ENCODE results near the gene SKOR1.

SKOR1 gene

DNA sequence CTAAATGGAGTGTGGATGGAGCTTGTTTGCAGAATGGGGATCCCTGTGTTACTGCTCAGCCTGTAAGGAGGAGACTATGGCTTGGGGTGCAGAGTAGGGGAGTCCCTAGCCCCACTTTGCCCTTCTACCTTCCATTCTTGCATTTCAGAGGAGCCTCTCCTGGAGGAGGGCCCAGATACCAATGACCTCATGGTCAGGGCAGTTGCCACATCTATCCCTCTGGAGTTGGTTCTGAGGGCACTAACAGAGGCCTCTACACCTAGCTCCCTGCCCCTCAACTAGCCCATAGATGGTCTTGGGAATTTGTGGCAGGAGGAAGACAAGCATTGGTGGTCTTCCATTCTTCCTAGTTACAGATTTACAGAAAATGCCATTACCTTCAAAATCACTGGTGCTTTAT, 6.1 kb downstream of the SKOR1 start:
- H3K4me1 ChIP-seq (ENCODE audit: control insufficient read depth, insufficient read depth, low read length, poor library complexity, severe bottlenecking): peaks cover 77% of the 10 kb centered on the region
- no peak for DNase-seq
- H3K36me3 ChIP-seq (ENCODE audit: control insufficient read depth, insufficient read depth, low read length): no peaks in the 10 kb centered on the region
- no peak overlapping the region for H3K27ac ChIP-seq (ENCODE audit: insufficient read depth, low read length, poor library complexity, severe bottlenecking)
- no peak overlapping the region for H3K4me3 ChIP-seq (ENCODE audit: insufficient read depth, low read depth, low read length, poor library complexity, severe bottlenecking)
- H3K9me3 ChIP-seq (ENCODE audit: control insufficient read depth, low read length): no peaks in the 10 kb centered on the region
- peaks cover 89% of the 10 kb centered on the region for H3K27me3 ChIP-seq (replicated peaks; ENCODE audit: control insufficient read depth, insufficient read depth, low read length, poor library complexity, severe bottlenecking)

DNA sequence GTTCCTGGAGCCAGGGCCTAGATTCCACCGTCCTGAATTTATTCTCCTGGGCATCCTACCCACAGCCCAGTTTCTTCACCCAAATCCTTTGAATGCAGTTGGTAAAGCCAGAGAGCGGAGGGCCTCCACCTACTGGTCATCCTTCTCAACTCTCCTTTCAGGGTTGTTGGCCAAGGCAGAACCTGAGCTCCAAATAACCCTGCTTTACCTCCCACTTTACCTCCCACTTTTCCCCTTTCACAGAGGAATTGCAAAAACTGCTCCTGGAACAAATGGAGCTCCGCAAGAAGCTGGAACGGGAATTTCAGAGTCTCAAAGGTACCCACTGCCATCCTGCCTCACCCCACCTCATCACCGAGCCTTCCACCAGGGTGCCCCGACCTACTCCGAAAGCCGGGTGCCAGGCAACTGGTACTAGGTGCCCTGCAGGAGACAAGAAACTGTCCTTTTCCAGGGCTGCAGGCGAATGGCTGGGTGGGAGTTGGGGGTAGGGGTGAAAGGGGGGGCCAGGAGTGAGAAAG, 6.8 kb downstream of the SKOR1 start:
- H3K4me1 ChIP-seq (ENCODE audit: control insufficient read depth, insufficient read depth, low read length, poor library complexity, severe bottlenecking): peaks cover 70% of the 10 kb centered on the region

DNA sequence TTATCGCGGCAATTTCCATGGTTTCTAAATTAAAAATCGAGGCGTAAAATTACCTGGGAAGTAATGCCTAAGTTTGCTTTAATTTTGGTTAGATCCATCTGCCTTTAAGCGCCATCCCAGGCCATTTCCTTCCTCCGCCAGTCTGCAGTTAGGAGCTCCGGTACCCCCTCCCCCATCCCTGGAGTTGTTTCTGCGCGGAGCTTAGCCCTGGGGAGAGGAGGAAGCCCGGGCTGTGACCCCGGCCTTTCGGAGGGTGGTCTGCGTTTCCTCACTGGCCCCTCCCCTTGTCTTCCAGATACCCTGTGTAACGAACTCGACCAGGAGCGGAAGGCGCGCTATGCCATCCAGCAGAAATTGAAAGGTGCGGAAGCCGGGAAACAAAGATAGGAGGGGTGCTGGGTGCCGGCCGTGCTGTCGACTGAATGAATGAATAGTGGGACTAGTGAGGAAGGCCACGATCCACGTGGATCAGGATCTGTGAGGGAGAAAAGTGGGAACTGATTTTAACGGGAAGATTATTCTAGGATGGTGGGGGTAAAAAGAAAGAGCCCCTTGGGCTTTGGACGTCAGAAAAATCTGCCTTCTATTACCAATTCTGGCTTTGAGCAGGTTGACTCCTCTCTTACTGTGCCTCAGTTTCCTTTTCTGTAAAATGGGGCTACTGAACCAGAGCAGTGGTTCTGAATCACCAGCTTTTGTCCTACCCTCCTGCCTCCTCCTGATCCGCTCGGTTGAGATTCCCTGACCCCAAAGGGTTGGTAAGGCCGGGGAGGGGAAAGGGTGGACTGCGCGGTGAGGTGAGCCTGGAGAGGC, 7.8 kb downstream of the SKOR1 start:
- no peak for DNase-seq
- H3K4me1 ChIP-seq (ENCODE audit: control insufficient read depth, insufficient read depth, low read length, poor library complexity, severe bottlenecking): peaks cover 61% of the 10 kb centered on the region
- peak overlapping the region; percentile 65 for H3K4me3 ChIP-seq (ENCODE audit: insufficient read depth, low read depth, low read length, poor library complexity, severe bottlenecking)
- peaks cover 74% of the 10 kb centered on the region for H3K27me3 ChIP-seq (replicated peaks; ENCODE audit: control insufficient read depth, insufficient read depth, low read length, poor library complexity, severe bottlenecking)
- H3K9me3 ChIP-seq (ENCODE audit: control insufficient read depth, low read length): no peaks in the 10 kb centered on the region
- no peak overlapping the region for H3K27ac ChIP-seq (ENCODE audit: insufficient read depth, low read length, poor library complexity, severe bottlenecking)
- H3K36me3 ChIP-seq (ENCODE audit: control insufficient read depth, insufficient read depth, low read length): no peaks in the 10 kb centered on the region

More for the DNA sequence above, 6.8 kb downstream of the SKOR1 start:
- peaks cover 84% of the 10 kb centered on the region for H3K27me3 ChIP-seq (replicated peaks; ENCODE audit: control insufficient read depth, insufficient read depth, low read length, poor library complexity, severe bottlenecking)
- no peak overlapping the region for H3K4me3 ChIP-seq (ENCODE audit: insufficient read depth, low read depth, low read length, poor library complexity, severe bottlenecking)
- DNase-seq: no peak
- H3K36me3 ChIP-seq (ENCODE audit: control insufficient read depth, insufficient read depth, low read length): no peaks in the 10 kb centered on the region
- H3K9me3 ChIP-seq (ENCODE audit: control insufficient read depth, low read length): no peaks in the 10 kb centered on the region
- H3K27ac ChIP-seq (ENCODE audit: insufficient read depth, low read length, poor library complexity, severe bottlenecking): no peak overlapping the region

DNA sequence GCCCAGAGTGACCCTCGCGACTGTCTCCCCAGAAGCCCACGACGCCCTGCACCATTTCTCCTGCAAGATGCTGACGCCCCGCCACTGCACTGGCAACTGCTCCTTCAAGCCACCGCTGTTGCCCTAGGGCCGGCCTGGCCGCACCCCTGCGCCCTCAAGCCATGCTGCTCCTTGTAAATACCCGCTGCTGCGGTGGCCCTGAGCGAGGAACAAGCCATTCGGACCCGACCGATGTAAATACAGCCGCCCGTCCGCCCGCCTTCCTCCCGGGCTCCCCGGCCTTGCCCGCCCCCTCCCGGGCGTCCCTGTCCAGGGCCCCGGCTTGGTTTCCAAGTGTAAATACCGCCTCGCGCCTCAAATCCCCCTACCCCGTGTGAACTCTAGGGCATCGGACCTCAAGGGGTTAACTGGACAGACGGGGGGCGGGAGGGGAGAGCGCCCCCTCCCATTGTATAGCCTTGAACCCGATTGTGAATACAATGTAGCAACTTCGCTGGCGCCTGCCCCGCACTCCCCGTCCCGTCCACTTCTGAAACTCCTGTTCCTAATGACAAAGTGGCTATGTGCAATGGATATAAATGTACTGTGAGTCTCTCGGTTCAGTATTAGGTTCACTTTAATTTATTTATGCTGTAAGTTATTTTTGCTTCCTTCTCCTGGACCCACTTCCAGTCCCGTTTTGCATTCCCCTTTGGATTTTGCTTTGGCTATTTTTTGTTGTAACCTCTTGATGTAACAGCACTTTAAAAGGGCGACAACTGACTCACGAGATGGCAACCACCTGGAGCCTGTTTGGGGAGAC, 8.6 kb downstream of the SKOR1 start:
- no peaks in the 10 kb centered on the region for H3K9me3 ChIP-seq (ENCODE audit: control insufficient read depth, low read length)
- no peaks in the 10 kb centered on the region for H3K36me3 ChIP-seq (ENCODE audit: control insufficient read depth, insufficient read depth, low read length)
- peak overlapping the region; percentile 65 for H3K4me3 ChIP-seq (ENCODE audit: insufficient read depth, low read depth, low read length, poor library complexity, severe bottlenecking)
- peaks cover 66% of the 10 kb centered on the region for H3K27me3 ChIP-seq (replicated peaks; ENCODE audit: control insufficient read depth, insufficient read depth, low read length, poor library complexity, severe bottlenecking)
- no peak overlapping the region for H3K27ac ChIP-seq (ENCODE audit: insufficient read depth, low read length, poor library complexity, severe bottlenecking)
- peaks cover 54% of the 10 kb centered on the region for H3K4me1 ChIP-seq (ENCODE audit: control insufficient read depth, insufficient read depth, low read length, poor library complexity, severe bottlenecking)
- no peak for DNase-seq

DNA sequence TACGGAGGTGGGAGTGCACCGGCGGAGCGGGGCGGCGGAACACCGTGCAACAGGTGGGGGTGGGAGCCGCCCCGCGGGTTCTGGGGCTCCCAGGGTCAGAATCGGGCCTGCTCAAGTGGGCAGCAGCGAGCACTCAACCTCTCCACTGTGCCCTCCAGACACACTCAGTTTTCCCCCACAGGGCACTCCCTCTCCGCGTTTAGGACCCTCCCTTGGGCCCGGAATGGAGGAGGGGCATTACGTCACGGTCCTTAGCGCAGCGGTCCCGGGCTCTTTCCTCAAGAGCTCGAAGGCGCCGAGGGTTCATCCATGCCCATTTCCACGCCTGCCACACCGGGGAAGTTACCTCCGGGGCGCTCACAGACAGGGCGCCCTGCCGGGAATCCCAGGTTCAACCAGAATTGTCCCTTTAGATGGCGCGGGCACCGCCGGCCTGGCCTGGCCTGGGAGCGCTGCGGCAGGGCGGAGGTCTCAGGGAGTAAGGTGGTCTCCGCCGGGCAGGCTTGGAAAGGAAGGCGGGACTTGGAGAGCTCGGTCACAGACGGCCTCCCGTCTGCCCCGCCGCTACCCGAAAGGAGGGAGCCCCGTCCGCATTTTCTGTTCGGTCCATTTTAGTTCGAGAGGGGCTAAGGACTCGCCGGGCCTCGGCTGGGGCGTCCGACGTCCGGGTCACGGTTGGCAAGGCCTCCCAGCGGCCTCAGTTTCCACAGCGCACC, 9.4 kb downstream of the SKOR1 start:
- peak overlapping the region; percentile 65 for H3K4me3 ChIP-seq (ENCODE audit: insufficient read depth, low read depth, low read length, poor library complexity, severe bottlenecking)
- no peaks in the 10 kb centered on the region for H3K9me3 ChIP-seq (ENCODE audit: control insufficient read depth, low read length)
- H3K36me3 ChIP-seq (ENCODE audit: control insufficient read depth, insufficient read depth, low read length): no peaks in the 10 kb centered on the region
- H3K27me3 ChIP-seq (replicated peaks; ENCODE audit: control insufficient read depth, insufficient read depth, low read length, poor library complexity, severe bottlenecking): peaks cover 57% of the 10 kb centered on the region
- H3K27ac ChIP-seq (ENCODE audit: insufficient read depth, low read length, poor library complexity, severe bottlenecking): no peak overlapping the region
- H3K4me1 ChIP-seq (ENCODE audit: control insufficient read depth, insufficient read depth, low read length, poor library complexity, severe bottlenecking): peaks cover 50% of the 10 kb centered on the region
- no peak for DNase-seq

DNA sequence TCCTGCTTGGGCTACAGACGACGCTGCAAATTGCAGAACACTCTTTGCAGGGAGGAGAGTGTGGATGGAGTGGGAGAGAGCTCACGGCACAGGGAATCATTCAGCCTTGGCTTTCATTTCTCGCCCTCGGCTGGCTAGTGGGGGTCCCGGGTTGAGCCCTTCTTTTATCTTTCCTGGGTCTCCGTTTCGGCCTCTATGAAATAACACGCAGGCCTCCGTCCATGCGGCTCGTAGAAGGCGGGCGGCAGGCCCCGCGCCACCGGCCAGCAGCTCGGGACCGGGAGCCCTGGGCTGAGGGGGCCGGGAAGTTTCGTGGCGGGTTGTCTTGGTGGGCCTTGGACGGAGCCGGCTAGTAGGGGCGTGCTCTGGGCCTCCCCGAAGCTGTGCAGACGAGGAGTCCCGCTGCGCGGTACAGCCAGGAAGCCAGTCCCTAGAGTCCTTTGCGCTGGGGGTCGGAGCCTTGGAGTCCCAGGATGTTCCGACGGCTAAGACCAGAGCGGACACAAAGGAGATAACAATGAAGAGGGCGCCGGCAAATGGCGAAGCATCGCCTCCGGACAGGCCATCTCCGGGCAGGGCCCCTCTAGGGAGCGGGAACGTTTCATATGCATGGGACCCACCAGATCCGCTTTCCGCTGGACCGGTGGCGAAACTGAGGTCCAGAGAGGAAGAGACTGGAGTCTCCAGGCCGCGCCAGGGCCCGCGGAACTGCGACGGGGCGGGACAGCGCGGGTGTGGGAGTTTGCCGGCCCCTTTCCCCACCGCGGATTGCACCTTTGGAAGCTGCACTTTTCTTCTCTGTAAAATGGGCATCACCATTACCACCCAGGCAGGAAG, 10.2 kb downstream of the SKOR1 start:
- no peak for DNase-seq
- H3K9me3 ChIP-seq (ENCODE audit: control insufficient read depth, low read length): no peaks in the 10 kb centered on the region
- H3K27me3 ChIP-seq (replicated peaks; ENCODE audit: control insufficient read depth, insufficient read depth, low read length, poor library complexity, severe bottlenecking): peaks cover 50% of the 10 kb centered on the region
- no peaks in the 10 kb centered on the region for H3K36me3 ChIP-seq (ENCODE audit: control insufficient read depth, insufficient read depth, low read length)
- peak overlapping the region; percentile 65 for H3K4me3 ChIP-seq (ENCODE audit: insufficient read depth, low read depth, low read length, poor library complexity, severe bottlenecking)
- H3K4me1 ChIP-seq (ENCODE audit: control insufficient read depth, insufficient read depth, low read length, poor library complexity, severe bottlenecking): peaks cover 43% of the 10 kb centered on the region
- no peak overlapping the region for H3K27ac ChIP-seq (ENCODE audit: insufficient read depth, low read length, poor library complexity, severe bottlenecking)

DNA sequence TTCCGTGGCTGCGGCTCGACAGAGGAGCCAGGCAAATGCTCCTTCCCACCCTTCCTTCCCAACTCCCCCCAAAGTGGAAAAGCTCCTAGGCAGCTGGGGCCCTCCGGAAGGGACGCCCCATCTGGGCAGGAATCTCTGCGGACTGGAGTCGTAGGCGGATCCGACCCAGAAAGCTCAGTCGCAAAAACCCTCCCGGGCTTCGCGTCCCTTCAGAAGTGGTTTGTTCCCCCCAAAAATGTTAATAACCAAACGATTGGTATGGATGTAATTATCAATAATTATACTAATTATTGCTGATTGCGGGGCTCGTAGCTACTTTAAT, 10.8 kb downstream of the SKOR1 start:
- Histone ChIP-seq H3K27ac (ENCODE audit: insufficient read depth, low read length, poor library complexity, severe bottlenecking) (no peak overlapping the region), H3K4me3 (ENCODE audit: insufficient read depth, low read depth, low read length, poor library complexity, severe bottlenecking) (peak overlapping the region; percentile 65), H3K9me3 (ENCODE audit: control insufficient read depth, low read length) (no peaks in the 10 kb centered on the region), H3K27me3 (replicated peaks; ENCODE audit: control insufficient read depth, insufficient read depth, low read length, poor library complexity, severe bottlenecking) (peaks cover 44% of the 10 kb centered on the region), H3K4me1 (ENCODE audit: control insufficient read depth, insufficient read depth, low read length, poor library complexity, severe bottlenecking) (peaks cover 43% of the 10 kb centered on the region), H3K36me3 (ENCODE audit: control insufficient read depth, insufficient read depth, low read length) (no peaks in the 10 kb centered on the region)
- DNase-seq: no peak

DNA sequence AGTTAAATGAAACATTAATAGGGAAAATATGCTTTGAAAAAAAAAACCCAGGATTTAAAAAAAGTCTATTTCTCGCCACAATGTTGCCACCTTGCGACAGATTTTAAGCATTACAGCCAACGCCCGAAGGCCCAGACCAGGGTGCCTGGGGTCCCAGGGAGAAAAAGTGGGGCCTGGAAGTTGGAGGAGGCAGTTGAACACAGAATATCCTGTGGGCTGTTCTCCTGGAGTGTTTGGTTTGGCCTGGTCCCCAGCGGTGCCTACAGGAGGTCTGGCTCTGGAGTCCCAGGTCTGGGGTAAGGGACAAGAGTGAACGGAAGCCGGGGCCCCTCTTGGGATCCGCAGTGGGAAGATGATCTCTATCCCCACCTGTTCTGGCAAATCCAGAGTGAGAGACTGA, 11.2 kb downstream of the SKOR1 start:
- Histone ChIP-seq H3K36me3 (ENCODE audit: control insufficient read depth, insufficient read depth, low read length) (no peaks in the 10 kb centered on the region), H3K4me1 (ENCODE audit: control insufficient read depth, insufficient read depth, low read length, poor library complexity, severe bottlenecking) (peaks cover 43% of the 10 kb centered on the region), H3K27ac (ENCODE audit: insufficient read depth, low read length, poor library complexity, severe bottlenecking) (no peak overlapping the region), H3K9me3 (ENCODE audit: control insufficient read depth, low read length) (no peaks in the 10 kb centered on the region), H3K27me3 (replicated peaks; ENCODE audit: control insufficient read depth, insufficient read depth, low read length, poor library complexity, severe bottlenecking) (peaks cover 42% of the 10 kb centered on the region), H3K4me3 (ENCODE audit: insufficient read depth, low read depth, low read length, poor library complexity, severe bottlenecking) (peak overlapping the region; percentile 65)
- peak in 1 of 3 donors; percentile 45 for DNase-seq

DNA sequence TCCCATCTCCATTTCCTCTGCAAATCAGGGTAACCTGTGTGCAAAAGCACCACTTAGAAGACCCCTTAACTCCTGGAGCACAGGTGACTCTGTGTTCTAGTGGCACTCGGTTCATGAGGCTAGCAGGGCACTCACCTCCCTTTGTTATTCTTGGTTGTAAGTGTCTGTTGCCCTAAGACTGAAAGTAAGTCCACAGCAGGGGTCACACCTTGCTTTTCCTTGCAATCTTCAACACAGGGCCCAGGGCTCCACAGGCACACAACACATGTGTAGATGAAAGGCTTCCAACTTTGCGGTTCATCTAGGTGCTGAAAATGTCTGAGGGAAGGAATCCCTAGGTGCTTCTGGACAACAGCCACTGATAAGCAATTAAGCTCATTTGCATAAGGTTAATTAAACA, 11.6 kb downstream of the SKOR1 start:
- H3K27me3 ChIP-seq (replicated peaks; ENCODE audit: control insufficient read depth, insufficient read depth, low read length, poor library complexity, severe bottlenecking): peaks cover 41% of the 10 kb centered on the region
- H3K4me1 ChIP-seq (ENCODE audit: control insufficient read depth, insufficient read depth, low read length, poor library complexity, severe bottlenecking): peaks cover 43% of the 10 kb centered on the region
- no peak for DNase-seq

More for the DNA sequence above, 11.6 kb downstream of the SKOR1 start:
- H3K36me3 ChIP-seq (ENCODE audit: control insufficient read depth, insufficient read depth, low read length): no peaks in the 10 kb centered on the region
- H3K4me3 ChIP-seq (ENCODE audit: insufficient read depth, low read depth, low read length, poor library complexity, severe bottlenecking): no peak overlapping the region
- no peaks in the 10 kb centered on the region for H3K9me3 ChIP-seq (ENCODE audit: control insufficient read depth, low read length)
- H3K27ac ChIP-seq (ENCODE audit: insufficient read depth, low read length, poor library complexity, severe bottlenecking): no peak overlapping the region

Data from effector memory CD4-positive, alpha-beta T cell (primary cell).